T-cell (primary cell): Measurements from ENCODE around the gene RAB3IP. TPM values are rescaled to one million over a fixed set of nuclear protein-coding genes. Genes with fewer than 3 reads are reported as not detected.

Experiments
- ATAC-seq, 4 experiments: fragments of 200-7000 bp in 3 of 4; fragments of 150-1000 bp in 1 of 4; cut with Tn5 transposase; replicated peaks in 1 of 4; 1 replicate in 3 of 4; 2 replicates in 1 of 4; pipeline ENCODE4 v1.10.0; 2021; ENCODE audit warnings: moderate library complexity in 3 of 4, mild to moderate bottlenecking in 2 of 4, moderate number of reproducible peaks in 1 of 4
- CTCF ChIA-PET, 2 donors: fragments of 300-600 bp; sonication (Branson Sonifier 250); formaldehyde crosslinking; loops; one replicate each; lab custom pipeline; 2022; ENCODE audit warnings: antibody characterized with exemption in 2 of 2; lab: Charles Lee
- POLR2A ChIA-PET, 2 donors: fragments of 300-600 bp; sonication (Branson Sonifier 250); formaldehyde crosslinking; loops; one replicate each; lab custom pipeline; 2022; ENCODE audit warnings: antibody characterized with exemption in 2 of 2; lab: Charles Lee
- DNase-seq, 35 experiments: peaks; one replicate each; pipeline versions ENCODE4 v3.0.0 to v3.0.0-alpha.2; 2013 to 2023
- H3K27ac ChIP-seq: one replicate; pipeline ENCODE4 v1.5.1; 2013; ENCODE audit warnings: low read length
- H3K27me3 ChIP-seq, 2 experiments: replicated peaks in 1 of 2; 1 replicate in 1 of 2; 2 replicates in 1 of 2; pipeline versions ENCODE4 v1.6.1 to v1.7.0; 2013; ENCODE audit warnings: low read length in 1 of 2, mixed read lengths in 1 of 2; ENCODE audit not compliant: control insufficient read depth in 2 of 2, insufficient read depth in 2 of 2; ENCODE audit errors: extremely low read depth in 1 of 2
- H3K36me3 ChIP-seq, 2 donors: 1 replicate in 1 of 2; 2 replicates in 1 of 2; pipeline versions ENCODE4 v1.6.1 to v1.7.0; 2013; ENCODE audit warnings: low read length in 1 of 2; ENCODE audit not compliant: control insufficient read depth in 2 of 2, insufficient read depth in 1 of 2; ENCODE audit errors: extremely low read depth in 1 of 2
- H3K4me1 ChIP-seq, 2 experiments: 1 replicate in 1 of 2; 2 replicates in 1 of 2; pipeline versions ENCODE4 v1.6.1 to v1.7.0; 2013; ENCODE audit warnings: low read length in 2 of 2, mixed read lengths in 1 of 2; ENCODE audit not compliant: insufficient read depth in 2 of 2, control insufficient read depth in 1 of 2; ENCODE audit errors: extremely low read depth in 1 of 2
- H3K4me3 ChIP-seq, 2 donors: 1 replicate in 1 of 2; 2 replicates in 1 of 2; pipeline versions ENCODE4 v1.5.1 to v1.7.0; 2013; ENCODE audit warnings: mild to moderate bottlenecking in 2 of 2, low read length in 1 of 2, moderate library complexity in 1 of 2; ENCODE audit not compliant: control insufficient read depth in 1 of 2; ENCODE audit errors: extremely low read depth in 1 of 2
- H3K9me3 ChIP-seq: 2 replicates; pipeline ENCODE4 v1.7.0; 2013
- H3K27ac Mint-ChIP-seq, 2 donors: one replicate each; pipeline ENCODE4 v1.8.0; 2020 to 2021; ENCODE audit warnings: mild to moderate bottlenecking in 2 of 2, mixed read lengths in 2 of 2
- H3K27me3 Mint-ChIP-seq, 2 donors: one replicate each; pipeline ENCODE4 v1.8.0; 2021 to 2022; ENCODE audit warnings: mixed read lengths in 2 of 2
- H3K36me3 Mint-ChIP-seq: one replicate; pipeline ENCODE4 v1.8.0; 2021; ENCODE audit warnings: mixed read lengths
- H3K4me1 Mint-ChIP-seq, 3 donors: one replicate each; pipeline ENCODE4 v1.8.0; 2020 to 2022; ENCODE audit warnings: mixed read lengths in 3 of 3, mild to moderate bottlenecking in 1 of 3
- H3K4me3 Mint-ChIP-seq, 3 donors: one replicate each; pipeline ENCODE4 v1.8.0; 2020 to 2022; ENCODE audit warnings: mild to moderate bottlenecking in 3 of 3, mixed read lengths in 3 of 3, moderate library complexity in 3 of 3
- H3K9me3 Mint-ChIP-seq, 3 donors: one replicate each; pipeline ENCODE4 v1.8.0; 2020 to 2022; ENCODE audit warnings: mixed read lengths in 3 of 3
- WGBS: methylation state at CpG from one replicate; pipeline ENCODE4 v1.1.5; 2013; ENCODE audit warnings: missing lambda C conversion rate; ENCODE audit not compliant: insufficient coverage; 5-methylcytosine and 5-hydroxymethylcytosine counted together
- total RNA-seq, 35 experiments: library from RNA in 6 of 35; stranded (reverse) in 6 of 35; fragments of 120-200 nt in 1 of 35; gene quantifications; one replicate each; pipeline versions ENCODE4 v1.2.1 to v1.2.4 and lab custom pipeline; 2013 to 2026

RAB3IP gene
- total RNA-seq, 5 donors from 2014 or later (not counting 1 experiment from before 2014, with no cell fraction given): 18.7 to 30.5 (median 20.7) TPM

GRCh38 chr12:69720750-69721149 is 17.9 kb upstream of the RAB3IP start:
- H3K4me1 ChIP-seq: no peaks in the 10 kb centered on the region
- DNase-seq: no peak
- 80% methylated on average over 2 of the region's 3 CpGs for WGBS
- H3K9me3 ChIP-seq: no peaks in the 10 kb centered on the region
- H3K36me3 ChIP-seq: no peaks in the 10 kb centered on the region
- no peak overlapping the region for H3K27ac ChIP-seq
- ChIA-PET POLR2A (no interaction called here), CTCF (no interaction called here)
- Mint-ChIP-seq H3K36me3 (no peaks in the 10 kb centered on the region), H3K27ac (no peak overlapping the region), H3K27me3 (peaks cover 3 to 16% of the 10 kb centered on the region in 2 donors), H3K9me3 (peaks cover 0 to 4% (median 0%) of the 10 kb centered on the region in 3 donors), H3K4me3 (no peak overlapping the region), H3K4me1 (no peaks in the 10 kb centered on the region)
- H3K27me3 ChIP-seq: no peaks in the 10 kb centered on the region
- H3K4me3 ChIP-seq: no peak overlapping the region
- no peak for ATAC-seq

GRCh38 chr12:69726922-69727321 is 11.7 kb upstream of the RAB3IP start:
- Mint-ChIP-seq H3K9me3 (peaks cover 0 to 4% (median 0%) of the 10 kb centered on the region in 3 donors), H3K4me3 (no peak overlapping the region), H3K27ac (no peak overlapping the region), H3K27me3 (peaks cover 0 to 4% of the 10 kb centered on the region in 2 donors), H3K36me3 (no peaks in the 10 kb centered on the region), H3K4me1 (no peaks in the 10 kb centered on the region)
- H3K27ac ChIP-seq: no peak overlapping the region
- no CpG with 5 or more reads among the region's 4 CpGs for WGBS
- no peaks in the 10 kb centered on the region for H3K27me3 ChIP-seq
- ATAC-seq (no peak), DNase-seq (no peak)
- H3K4me3 ChIP-seq: no peak overlapping the region
- H3K9me3 ChIP-seq: no peaks in the 10 kb centered on the region
- no peaks in the 10 kb centered on the region for H3K36me3 ChIP-seq
- POLR2A ChIA-PET: no interaction called here
- no peaks in the 10 kb centered on the region for H3K4me1 ChIP-seq
- CTCF ChIA-PET: no interaction called here

- no peaks in the 10 kb centered on the region for H3K27me3 ChIP-seq
- H3K4me3 ChIP-seq: no peak overlapping the region
- H3K4me1 ChIP-seq: no peaks in the 10 kb centered on the region
- ChIA-PET POLR2A (no interaction called here), CTCF (no interaction called here)
- Mint-ChIP-seq H3K9me3 (no peaks in the 10 kb centered on the region), H3K36me3 (no peaks in the 10 kb centered on the region), H3K4me3 (no peak overlapping the region), H3K4me1 (no peaks in the 10 kb centered on the region), H3K27ac (no peak overlapping the region), H3K27me3 (peaks cover 6 to 10% of the 10 kb centered on the region in 2 donors)
- WGBS: no CpG with 5 or more reads among the region's 1 CpG
- H3K36me3 ChIP-seq: no peaks in the 10 kb centered on the region
- DNase-seq: no peak
- H3K27ac ChIP-seq: no peak overlapping the region
- ATAC-seq: no peak
- no peaks in the 10 kb centered on the region for H3K9me3 ChIP-seq
Measured at GRCh38 chr12:69732088-69732487, 6.6 kb upstream of the RAB3IP start.

GRCh38 chr12:69733638-69734037 is 5.0 kb upstream of the RAB3IP start:
- peaks cover 0 to 3% (median 3%) of the 10 kb centered on the region in 3 donors for H3K4me1 Mint-ChIP-seq
- ATAC-seq: no peak
- Histone ChIP-seq H3K9me3 (no peaks in the 10 kb centered on the region), H3K4me3 (no peak overlapping the region), H3K36me3 (no peaks in the 10 kb centered on the region), H3K27ac (no peak overlapping the region), H3K27me3 (no peaks in the 10 kb centered on the region), H3K4me1 (peaks cover 2 to 4% of the 10 kb centered on the region in 2 experiments)
- peaks cover 6 to 10% of the 10 kb centered on the region in 2 donors for H3K27me3 Mint-ChIP-seq
- no peaks in the 10 kb centered on the region for H3K9me3 Mint-ChIP-seq
- no CpG with 5 or more reads among the region's 1 CpG for WGBS
- H3K4me3 Mint-ChIP-seq: no peak overlapping the region
- no peak for DNase-seq
- no peaks in the 10 kb centered on the region for H3K36me3 Mint-ChIP-seq
- H3K27ac Mint-ChIP-seq: no peak overlapping the region
- ChIA-PET CTCF (no interaction called here), POLR2A (no interaction called here)

GRCh38 chr12:69739287-69740191 is 879 bp downstream of the RAB3IP start:
- H3K36me3 ChIP-seq: no peaks in the 10 kb centered on the region
- DNase-seq: peak; percentile 35 to 80 (median 61)
- no peaks in the 10 kb centered on the region for H3K27me3 ChIP-seq
- peak; percentile 26 to 68 (median 36) for ATAC-seq
- no peaks in the 10 kb centered on the region for H3K9me3 ChIP-seq
- POLR2A ChIA-PET: interaction anchor here in 1 of 2 donors (0.5 kb wide), 1 partner anchor 1946 kb away, joined by 6 read pairs; the partner anchor contains the start of gene TMEM19
- 0% methylated on average over 57 of the region's 66 CpGs for WGBS
- H3K27ac Mint-ChIP-seq: peak overlapping the region; percentile 65 to 87
- H3K9me3 Mint-ChIP-seq: no peaks in the 10 kb centered on the region
- H3K36me3 Mint-ChIP-seq: no peaks in the 10 kb centered on the region
- H3K27ac ChIP-seq: peak overlapping the region; percentile 48
- H3K27me3 Mint-ChIP-seq: no peaks in the 10 kb centered on the region
- H3K4me3 ChIP-seq: peak overlapping the region; percentile 66 to 85
- peaks cover 27 to 32% (median 28%) of the 10 kb centered on the region in 3 donors for H3K4me1 Mint-ChIP-seq
- H3K4me1 ChIP-seq: peaks cover 4 to 7% of the 10 kb centered on the region in 2 experiments
- CTCF ChIA-PET: interaction anchor here (0.5 to 0.6 kb wide), 2 partner anchors 408 to 613 kb away, joined by 3 read pairs; no protein-coding TSS in a partner anchor
- H3K4me3 Mint-ChIP-seq: peak overlapping the region; percentile 85 to 90 (median 87)

- CTCF ChIA-PET: no interaction called here
- H3K36me3 Mint-ChIP-seq: no peaks in the 10 kb centered on the region
- peaks cover 25 to 41% (median 26%) of the 10 kb centered on the region in 3 donors for H3K4me1 Mint-ChIP-seq
- H3K27me3 Mint-ChIP-seq: no peaks in the 10 kb centered on the region
- H3K27me3 ChIP-seq: no peaks in the 10 kb centered on the region
- no peaks in the 10 kb centered on the region for H3K9me3 ChIP-seq
- H3K4me3 ChIP-seq: no peak overlapping the region
- H3K27ac Mint-ChIP-seq: no peak overlapping the region
- H3K9me3 Mint-ChIP-seq: no peaks in the 10 kb centered on the region
- H3K27ac ChIP-seq: no peak overlapping the region
- no peaks in the 10 kb centered on the region for H3K36me3 ChIP-seq
- ATAC-seq (no peak), DNase-seq (no peak)
- POLR2A ChIA-PET: no interaction called here
- peaks cover 0 to 5% of the 10 kb centered on the region in 2 experiments for H3K4me1 ChIP-seq
- no peak overlapping the region for H3K4me3 Mint-ChIP-seq
- WGBS: no CpG with 5 or more reads among the region's 4 CpGs
Measured at GRCh38 chr12:69744109-69744508, 5.4 kb downstream of the RAB3IP start.
